SU-DHL-6 (cell line): Measurements from ENCODE around the gene ZFP69B.

ENCODE experiments used
- H2AFZ ChIP-seq: fragments of 200-600 bp; sonication (generic); 2 replicates; pipeline ENCODE4 v1.6.1; 2014; ENCODE audit warnings: low read depth, mild to moderate bottlenecking, moderate library complexity, mixed read lengths, antibody characterized with exemption, low read length; ENCODE audit not compliant: severe bottlenecking
- H3F3A ChIP-seq: fragments of 200-600 bp; shearing (Covaris generic); 2 replicates; pipeline ENCODE4 v1.6.0; 2016; ENCODE audit warnings: antibody characterized with exemption, mild to moderate bottlenecking; ENCODE audit not compliant: insufficient read depth
- H3K27ac ChIP-seq: fragments of 200-600 bp; sonication (generic); 2 replicates; pipeline ENCODE4 v1.5.1; 2016; ENCODE audit warnings: low read depth, mild to moderate bottlenecking, low read length, moderate library complexity, mixed read lengths
- H3K27me3 ChIP-seq: fragments of 200-600 bp; sonication (generic), shearing (Covaris generic); 2 replicates; pipeline ENCODE4 v1.6.0; 2014; ENCODE audit warnings: mild to moderate bottlenecking, low read length
- H3K36me3 ChIP-seq: fragments of 200-600 bp; sonication (generic); 2 replicates; pipeline ENCODE4 v1.6.1; 2014; ENCODE audit warnings: mild to moderate bottlenecking, low read length, mixed read lengths
- H3K4me2 ChIP-seq: fragments of 300-600, 200-600 bp; shearing (Covaris generic), sonication (generic); 2 replicates; pipeline ENCODE4 v1.6.0; 2014; ENCODE audit warnings: low read length, low read depth, mild to moderate bottlenecking; ENCODE audit not compliant: poor library complexity, severe bottlenecking
- H3K4me3 ChIP-seq: fragments of 200-600 bp; sonication (generic); 2 replicates; pipeline ENCODE4 v1.5.1; 2014; ENCODE audit warnings: antibody characterized with exemption, low read length, mild to moderate bottlenecking, mixed read lengths; ENCODE audit not compliant: insufficient read depth, poor library complexity, severe bottlenecking
- H3K79me2 ChIP-seq: fragments of 200-600 bp; sonication (generic); 2 replicates; pipeline ENCODE4 v1.6.1; 2014; ENCODE audit warnings: mild to moderate bottlenecking, low read length, moderate library complexity; ENCODE audit not compliant: insufficient read depth
- H3K9ac ChIP-seq: fragments of 200-600 bp; sonication (generic); 2 replicates; pipeline ENCODE4 v1.7.0; 2014; ENCODE audit warnings: mild to moderate bottlenecking, low read length
- H3K9me2 ChIP-seq: fragments of 200-600 bp; sonication (generic); replicated peaks from 2 replicates; pipeline ENCODE4 v1.6.1; 2014; ENCODE audit warnings: low read length; ENCODE audit not compliant: insufficient read depth
- H3K9me3 ChIP-seq: fragments of 200-600 bp; sonication (generic); 2 replicates; pipeline ENCODE4 v1.6.1; 2014; ENCODE audit warnings: low read length, mixed read lengths; ENCODE audit not compliant: insufficient read depth
- H4K20me1 ChIP-seq: fragments of 200-600 bp; sonication (generic); 2 replicates; pipeline ENCODE4 v1.6.1; 2014; ENCODE audit warnings: low read depth, mild to moderate bottlenecking, antibody characterized with exemption, low read length, moderate library complexity, mixed read lengths
- EZH2phosphoT487 ChIP-seq: fragments of 200-600 bp; sonication (generic), shearing (Covaris generic); conservative IDR thresholded peaks from 2 replicates; pipeline ENCODE4 v1.6.1; 2018; ENCODE audit warnings: mild to moderate bottlenecking, antibody characterized with exemption, low read length, moderate library complexity, mixed read lengths
- TF ChIP-seq, protein P1 (sequence below): fragments of 200-600 bp; sonication (generic); IDR thresholded peaks from one replicate; pipeline ENCODE4 v1.5.1; 2017; ENCODE audit warnings: antibody characterized with exemption, mild to moderate bottlenecking, low read length, moderate library complexity; ENCODE audit not compliant: insufficient read depth, poor library complexity, severe bottlenecking

The ZFP69B gene

DNA sequence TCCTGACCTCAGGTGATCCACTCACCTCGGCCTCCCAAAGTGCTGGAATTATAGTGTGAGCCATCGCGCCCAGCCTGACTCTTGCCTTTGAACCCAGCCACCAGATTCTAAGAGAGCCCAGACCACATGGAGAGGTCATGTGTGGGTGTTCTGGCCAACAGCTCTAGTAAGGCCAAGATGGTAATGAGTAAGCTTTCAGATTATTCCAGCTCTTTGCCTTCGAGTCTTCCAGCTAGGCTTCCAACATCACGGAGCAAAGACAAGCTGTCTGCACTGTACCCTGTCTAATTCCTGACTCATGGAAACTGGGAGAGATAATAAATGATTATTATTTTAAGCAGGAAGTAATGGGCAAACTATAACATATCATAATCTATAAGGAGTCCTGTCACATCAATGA is 14.8 kb upstream of the ZFP69B start:
- no peaks in the 10 kb centered on the region for H3K36me3 ChIP-seq
- no peak overlapping the region for H3K4me3 ChIP-seq
- H3K9me2 ChIP-seq = no peaks in the 10 kb centered on the region
- H3K9ac ChIP-seq = no peak overlapping the region
- no peak overlapping the region for H3K4me2 ChIP-seq
- no peaks in the 10 kb centered on the region for H3K79me2 ChIP-seq
- H3K9me3 ChIP-seq = no peaks in the 10 kb centered on the region
- no peak overlapping the region for H3K27ac ChIP-seq
- H3F3A ChIP-seq = no peaks in the 10 kb centered on the region
- no peaks in the 10 kb centered on the region for H3K27me3 ChIP-seq
- TF ChIP-seq, protein P1, sequence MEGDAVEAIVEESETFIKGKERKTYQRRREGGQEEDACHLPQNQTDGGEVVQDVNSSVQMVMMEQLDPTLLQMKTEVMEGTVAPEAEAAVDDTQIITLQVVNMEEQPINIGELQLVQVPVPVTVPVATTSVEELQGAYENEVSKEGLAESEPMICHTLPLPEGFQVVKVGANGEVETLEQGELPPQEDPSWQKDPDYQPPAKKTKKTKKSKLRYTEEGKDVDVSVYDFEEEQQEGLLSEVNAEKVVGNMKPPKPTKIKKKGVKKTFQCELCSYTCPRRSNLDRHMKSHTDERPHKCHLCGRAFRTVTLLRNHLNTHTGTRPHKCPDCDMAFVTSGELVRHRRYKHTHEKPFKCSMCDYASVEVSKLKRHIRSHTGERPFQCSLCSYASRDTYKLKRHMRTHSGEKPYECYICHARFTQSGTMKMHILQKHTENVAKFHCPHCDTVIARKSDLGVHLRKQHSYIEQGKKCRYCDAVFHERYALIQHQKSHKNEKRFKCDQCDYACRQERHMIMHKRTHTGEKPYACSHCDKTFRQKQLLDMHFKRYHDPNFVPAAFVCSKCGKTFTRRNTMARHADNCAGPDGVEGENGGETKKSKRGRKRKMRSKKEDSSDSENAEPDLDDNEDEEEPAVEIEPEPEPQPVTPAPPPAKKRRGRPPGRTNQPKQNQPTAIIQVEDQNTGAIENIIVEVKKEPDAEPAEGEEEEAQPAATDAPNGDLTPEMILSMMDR = no peak
- no peak for TF ChIP-seq EZH2phosphoT487
- H2AFZ ChIP-seq = no peak overlapping the region
- H4K20me1 ChIP-seq = no peaks in the 10 kb centered on the region

DNA sequence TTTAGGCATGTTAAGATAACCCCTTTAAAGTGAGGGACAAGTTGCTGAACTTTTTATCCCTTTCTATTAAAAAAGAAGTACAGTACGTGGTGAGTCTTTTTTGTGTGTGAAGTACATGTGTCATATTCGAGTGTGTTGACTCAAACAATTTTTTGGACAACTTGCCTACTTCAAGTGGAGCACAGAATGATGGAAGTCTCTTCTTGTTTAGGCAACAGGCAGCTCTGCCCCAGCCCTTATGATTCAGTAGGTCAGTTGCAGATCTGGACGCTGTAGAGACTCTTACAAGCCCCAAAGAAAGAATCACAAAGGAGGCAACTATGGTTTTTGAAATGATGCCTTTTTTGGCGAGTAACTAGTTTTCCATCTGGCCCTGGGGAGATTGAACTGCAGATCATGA is 14.4 kb upstream of the ZFP69B start:
- H3K9me2 ChIP-seq = no peaks in the 10 kb centered on the region
- no peak overlapping the region for H3K4me2 ChIP-seq
- no peaks in the 10 kb centered on the region for H3K79me2 ChIP-seq
- no peaks in the 10 kb centered on the region for H4K20me1 ChIP-seq
- no peaks in the 10 kb centered on the region for H3K9me3 ChIP-seq
- H3K9ac ChIP-seq = no peak overlapping the region
- H3K27ac ChIP-seq = no peak overlapping the region
- no peaks in the 10 kb centered on the region for H3F3A ChIP-seq
- H3K27me3 ChIP-seq = no peaks in the 10 kb centered on the region
- H3K36me3 ChIP-seq = no peaks in the 10 kb centered on the region
- TF ChIP-seq, protein P1 = no peak
- no peak for TF ChIP-seq EZH2phosphoT487
- H2AFZ ChIP-seq = no peak overlapping the region
- H3K4me3 ChIP-seq = no peak overlapping the region

DNA sequence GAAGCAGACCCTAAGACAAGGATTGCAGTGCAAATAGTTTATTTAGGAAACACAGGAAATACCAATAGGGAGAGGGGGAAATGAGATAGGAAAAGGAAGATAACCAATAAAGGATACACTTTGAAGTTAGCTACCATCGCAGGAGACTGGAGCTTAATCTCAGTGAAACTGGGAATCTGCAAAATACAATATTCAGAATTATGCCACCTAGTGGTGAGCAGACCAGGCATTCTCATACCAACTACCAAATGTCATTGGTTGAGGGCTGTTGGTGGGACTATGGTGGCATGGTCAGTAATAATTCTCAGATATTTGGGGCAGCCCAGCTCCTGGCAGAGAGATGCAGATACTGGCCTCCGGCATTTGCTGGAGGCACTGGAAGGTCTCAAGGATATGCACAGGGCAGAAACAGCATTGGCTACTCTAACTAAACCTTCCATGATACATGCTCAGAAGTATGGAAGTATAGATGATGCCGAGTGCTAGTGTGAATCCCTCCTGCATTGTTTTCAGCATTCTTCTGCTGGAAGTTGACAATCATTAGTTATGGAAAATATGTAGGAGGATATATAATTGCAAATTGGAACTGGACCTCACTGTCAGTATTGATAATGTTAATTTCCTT is 11.8 kb upstream of the ZFP69B start:
- Histone ChIP-seq H3K27ac (no peak overlapping the region), H3K79me2 (no peaks in the 10 kb centered on the region), H3K4me3 (no peak overlapping the region), H3K9me3 (no peaks in the 10 kb centered on the region), H3K27me3 (no peaks in the 10 kb centered on the region), H3K4me2 (no peak overlapping the region), H3F3A (no peaks in the 10 kb centered on the region), H3K36me3 (no peaks in the 10 kb centered on the region), H4K20me1 (no peaks in the 10 kb centered on the region), H2AFZ (no peak overlapping the region), H3K9me2 (no peaks in the 10 kb centered on the region), H3K9ac (no peak overlapping the region)
- TF ChIP-seq, protein P1 = peak; percentile 67
- TF ChIP-seq EZH2phosphoT487 = no peak
